ENCODE data around the gene DDTL. TPM values are rescaled to one million over a fixed set of nuclear protein-coding genes. Genes with fewer than 3 reads are reported as not detected.
A peak's percentile ranks its signal among the peaks of the same experiment; 100 is the strongest.

Gene DDTL
- total and polyA plus RNA-seq, 2 donors (not counting 1 experiment from before 2014, with no cell fraction given): 4.1 TPM; not detected in 1

DNA sequence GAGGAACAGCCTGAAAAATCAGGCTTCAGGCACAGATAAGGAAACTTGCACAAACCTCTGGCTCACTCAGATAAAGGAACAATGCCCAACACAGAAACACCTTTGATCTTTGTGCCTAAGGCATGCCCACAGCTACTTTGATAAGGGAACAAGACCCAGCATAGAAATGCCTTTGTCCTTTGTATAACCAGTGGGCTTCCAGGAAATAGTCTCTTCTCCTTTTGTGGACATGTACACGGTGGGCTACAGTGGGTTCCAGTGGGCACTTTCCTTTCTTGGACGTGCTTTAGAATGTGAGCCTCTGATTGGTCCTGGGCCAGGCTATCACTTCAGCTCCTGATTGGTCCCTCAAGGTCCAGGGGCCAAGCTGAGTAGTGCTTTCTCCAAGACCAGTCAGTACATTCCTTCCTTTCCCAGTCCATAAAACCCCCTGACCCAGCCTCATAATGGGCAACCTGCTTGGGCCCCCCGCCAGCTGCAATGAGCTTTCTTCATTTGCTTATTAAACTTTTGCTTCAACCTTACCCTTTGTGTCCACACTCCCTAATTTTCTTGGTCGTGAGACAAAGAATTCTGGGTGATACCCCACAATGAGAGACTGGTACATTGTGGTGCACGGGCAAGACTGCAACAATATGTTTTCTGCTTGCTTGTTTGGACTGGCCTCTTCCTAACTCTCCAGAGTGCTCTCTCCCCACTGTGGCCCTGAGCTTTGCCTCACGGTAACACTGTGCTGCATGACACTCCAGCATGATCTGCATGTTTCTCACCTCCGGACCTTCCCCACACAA lies 42.7 kb downstream of the DDTL start:
- Histone ChIP-seq H3K4me2 (replicated peaks; ENCODE audit: low read depth, low read length, poor library complexity, severe bottlenecking) (no peak overlapping the region), H3K4me1 (ENCODE audit: control insufficient read depth in 2 of 2, insufficient read depth in 2 of 2, low read length in 2 of 2) (peaks cover 7 to 18% of the 10 kb centered on the region in 2 donors), H3K36me3 (replicated peaks in 1 of 2; ENCODE audit: control extremely low read depth in 1 of 2, control insufficient read depth in 1 of 2, extremely low read depth in 1 of 2, insufficient read depth in 2 of 2, low read length in 1 of 2) (no peaks in the 10 kb centered on the region), H3K4me3 (ENCODE audit: control extremely low read depth in 1 of 5, extremely low read depth in 1 of 5, insufficient read depth in 1 of 5, low read depth in 2 of 5, low read length in 4 of 5) (no peak overlapping the region), H3K27me3 (replicated peaks in 1 of 4; ENCODE audit: control extremely low read depth in 1 of 4, control insufficient read depth in 3 of 4, insufficient read depth in 4 of 4, low read length in 3 of 4) (no peaks in the 10 kb centered on the region), H3K9me3 (ENCODE audit: control extremely low read depth in 1 of 3, control insufficient read depth in 2 of 3, insufficient read depth in 1 of 3, low read length in 2 of 3) (peaks cover 0 to 3% (median 0%) of the 10 kb centered on the region in 3 donors), H3K27ac (ENCODE audit: low read length in 2 of 2) (no peak overlapping the region), H3K79me2 (ENCODE audit: control insufficient read depth, insufficient read depth, low read length) (peaks cover 12% of the 10 kb centered on the region), H2AFZ (ENCODE audit: insufficient read depth, low read depth, low read length, poor library complexity, severe bottlenecking) (no peak overlapping the region), H4K20me1 (ENCODE audit: control insufficient read depth, insufficient read depth, low read length, poor library complexity, severe bottlenecking) (no peaks in the 10 kb centered on the region), H3K9ac (ENCODE audit: low read length) (no peak overlapping the region)
- no peaks in the 10 kb centered on the region for H3K9me3 Mint-ChIP-seq (ENCODE audit: insufficient read depth)
- no peak for DNase-seq
- intact Hi-C loops (cut with micrococcal nuclease): loop anchor here (2.0 to 10.0 kb wide), 2 partner anchors 225 to 261 kb away; partner anchors contain the start of genes SMARCB1 and SPECC1L
- no peak for TF ChIP-seq EZH2 (IDR thresholded peaks at IDR 0.05; ENCODE audit: borderline replicate concordance, insufficient read depth, low read depth, low read length, poor library complexity, severe bottlenecking)
- TF ChIP-seq, protein P1, sequence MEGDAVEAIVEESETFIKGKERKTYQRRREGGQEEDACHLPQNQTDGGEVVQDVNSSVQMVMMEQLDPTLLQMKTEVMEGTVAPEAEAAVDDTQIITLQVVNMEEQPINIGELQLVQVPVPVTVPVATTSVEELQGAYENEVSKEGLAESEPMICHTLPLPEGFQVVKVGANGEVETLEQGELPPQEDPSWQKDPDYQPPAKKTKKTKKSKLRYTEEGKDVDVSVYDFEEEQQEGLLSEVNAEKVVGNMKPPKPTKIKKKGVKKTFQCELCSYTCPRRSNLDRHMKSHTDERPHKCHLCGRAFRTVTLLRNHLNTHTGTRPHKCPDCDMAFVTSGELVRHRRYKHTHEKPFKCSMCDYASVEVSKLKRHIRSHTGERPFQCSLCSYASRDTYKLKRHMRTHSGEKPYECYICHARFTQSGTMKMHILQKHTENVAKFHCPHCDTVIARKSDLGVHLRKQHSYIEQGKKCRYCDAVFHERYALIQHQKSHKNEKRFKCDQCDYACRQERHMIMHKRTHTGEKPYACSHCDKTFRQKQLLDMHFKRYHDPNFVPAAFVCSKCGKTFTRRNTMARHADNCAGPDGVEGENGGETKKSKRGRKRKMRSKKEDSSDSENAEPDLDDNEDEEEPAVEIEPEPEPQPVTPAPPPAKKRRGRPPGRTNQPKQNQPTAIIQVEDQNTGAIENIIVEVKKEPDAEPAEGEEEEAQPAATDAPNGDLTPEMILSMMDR (IDR thresholded peaks at IDR 0.05): no peak
- H3K27ac Mint-ChIP-seq: no peak overlapping the region
- peaks cover 23% of the 10 kb centered on the region for H3K4me1 Mint-ChIP-seq
- no peak for ATAC-seq (ENCODE audit: low read depth)
- ChIA-PET CTCF (interaction anchor here (1.7 to 3.8 kb wide), 3 partner anchors 59 to 166 kb away, joined by 4 to 27 read pairs (median 6); no protein-coding TSS in a partner anchor), POLR2A (no interaction called here)
- no peak overlapping the region for H3K4me3 Mint-ChIP-seq
- WGBS (ENCODE audit: insufficient coverage): 93% methylated on average over 7 of the region's 7 CpGs
- H3K27me3 Mint-ChIP-seq: no peaks in the 10 kb centered on the region

DNA sequence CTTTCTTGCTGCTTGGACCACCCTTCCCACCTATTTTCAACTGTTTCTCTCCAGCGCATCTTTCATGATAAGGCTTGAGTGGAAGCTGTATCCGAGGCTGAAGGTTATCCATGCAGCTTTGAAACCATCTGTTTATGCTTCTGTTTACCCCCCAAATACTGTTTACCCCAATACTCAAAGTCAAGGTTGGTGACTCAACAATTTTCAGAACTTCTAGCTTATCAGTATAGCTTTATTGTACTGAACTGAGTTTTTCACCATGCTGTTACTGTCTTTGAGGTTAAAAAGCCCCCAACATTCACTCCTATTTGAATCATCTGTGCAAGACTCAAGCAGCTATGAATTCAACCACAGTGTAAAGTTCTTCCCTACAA lies 43.3 kb downstream of the DDTL start:
- Histone ChIP-seq H3K27ac (ENCODE audit: low read length in 2 of 2) (no peak overlapping the region), H3K4me2 (replicated peaks; ENCODE audit: low read depth, low read length, poor library complexity, severe bottlenecking) (peak overlapping the region; percentile 83), H3K9ac (ENCODE audit: low read length) (no peak overlapping the region), H3K4me3 (ENCODE audit: control extremely low read depth in 1 of 5, extremely low read depth in 1 of 5, insufficient read depth in 1 of 5, low read depth in 2 of 5, low read length in 4 of 5) (no peak overlapping the region), H2AFZ (ENCODE audit: insufficient read depth, low read depth, low read length, poor library complexity, severe bottlenecking) (no peak overlapping the region), H3K79me2 (ENCODE audit: control insufficient read depth, insufficient read depth, low read length) (peaks cover 12% of the 10 kb centered on the region), H3K36me3 (replicated peaks in 1 of 2; ENCODE audit: control extremely low read depth in 1 of 2, control insufficient read depth in 1 of 2, extremely low read depth in 1 of 2, insufficient read depth in 2 of 2, low read length in 1 of 2) (no peaks in the 10 kb centered on the region), H3K9me3 (ENCODE audit: control extremely low read depth in 1 of 3, control insufficient read depth in 2 of 3, insufficient read depth in 1 of 3, low read length in 2 of 3) (peaks cover 0 to 3% (median 0%) of the 10 kb centered on the region in 3 donors), H4K20me1 (ENCODE audit: control insufficient read depth, insufficient read depth, low read length, poor library complexity, severe bottlenecking) (no peaks in the 10 kb centered on the region), H3K27me3 (replicated peaks in 1 of 4; ENCODE audit: control extremely low read depth in 1 of 4, control insufficient read depth in 3 of 4, insufficient read depth in 4 of 4, low read length in 3 of 4) (no peaks in the 10 kb centered on the region), H3K4me1 (ENCODE audit: control insufficient read depth in 2 of 2, insufficient read depth in 2 of 2, low read length in 2 of 2) (peaks cover 7 to 18% of the 10 kb centered on the region in 2 donors)
- CTCF ChIA-PET: interaction anchor here (1.7 to 3.8 kb wide), 3 partner anchors 59 to 165 kb away, joined by 4 to 27 read pairs (median 6); no protein-coding TSS in a partner anchor
- TF ChIP-seq EZH2 (IDR thresholded peaks at IDR 0.05; ENCODE audit: borderline replicate concordance, insufficient read depth, low read depth, low read length, poor library complexity, severe bottlenecking): no peak
- TF ChIP-seq, protein P1 (IDR thresholded peaks at IDR 0.05): no peak
- POLR2A ChIA-PET: no interaction called here
- 90% methylated on average over 2 of the region's 2 CpGs for WGBS (ENCODE audit: insufficient coverage)
- Mint-ChIP-seq H3K27me3 (no peaks in the 10 kb centered on the region), H3K4me3 (peak overlapping the region; percentile 72), H3K27ac (peak overlapping the region; percentile 83), H3K4me1 (peaks cover 26% of the 10 kb centered on the region), H3K9me3 (ENCODE audit: insufficient read depth) (no peaks in the 10 kb centered on the region)
- DNase-seq: no peak
- intact Hi-C loops (cut with micrococcal nuclease): loop anchor here (2.0 to 10.0 kb wide), 2 partner anchors 225 to 261 kb away; partner anchors contain the start of genes SMARCB1 and SPECC1L
- no peak for ATAC-seq (ENCODE audit: low read depth)
